ENCODE data around the gene TENM4.

The TENM4 gene

GRCh38 chr11:78764946-78765345, 675.9 kb downstream of the TENM4 start:
- TF ChIP-seq, protein P1, sequence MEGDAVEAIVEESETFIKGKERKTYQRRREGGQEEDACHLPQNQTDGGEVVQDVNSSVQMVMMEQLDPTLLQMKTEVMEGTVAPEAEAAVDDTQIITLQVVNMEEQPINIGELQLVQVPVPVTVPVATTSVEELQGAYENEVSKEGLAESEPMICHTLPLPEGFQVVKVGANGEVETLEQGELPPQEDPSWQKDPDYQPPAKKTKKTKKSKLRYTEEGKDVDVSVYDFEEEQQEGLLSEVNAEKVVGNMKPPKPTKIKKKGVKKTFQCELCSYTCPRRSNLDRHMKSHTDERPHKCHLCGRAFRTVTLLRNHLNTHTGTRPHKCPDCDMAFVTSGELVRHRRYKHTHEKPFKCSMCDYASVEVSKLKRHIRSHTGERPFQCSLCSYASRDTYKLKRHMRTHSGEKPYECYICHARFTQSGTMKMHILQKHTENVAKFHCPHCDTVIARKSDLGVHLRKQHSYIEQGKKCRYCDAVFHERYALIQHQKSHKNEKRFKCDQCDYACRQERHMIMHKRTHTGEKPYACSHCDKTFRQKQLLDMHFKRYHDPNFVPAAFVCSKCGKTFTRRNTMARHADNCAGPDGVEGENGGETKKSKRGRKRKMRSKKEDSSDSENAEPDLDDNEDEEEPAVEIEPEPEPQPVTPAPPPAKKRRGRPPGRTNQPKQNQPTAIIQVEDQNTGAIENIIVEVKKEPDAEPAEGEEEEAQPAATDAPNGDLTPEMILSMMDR (IDR thresholded peaks at IDR 0.05; ENCODE audit: insufficient read depth, low read length, missing control alignments): no peak
- DNase-seq (ENCODE audit: low read depth, low spot score): no peak
- ChIA-PET POLR2A (no interaction called here), CTCF (interaction anchor here (1.6 to 1.7 kb wide), 2 partner anchors 9 to 119 kb away, joined by 4 to 5 read pairs; no protein-coding TSS in a partner anchor)
- H3K4me3 ChIP-seq (ENCODE audit: low read depth, low read length): no peak overlapping the region

- POLR2A ChIA-PET: no interaction called here
- H3K4me3 ChIP-seq (ENCODE audit: low read depth, low read length): no peak overlapping the region
- CTCF ChIA-PET: interaction anchor here (1.7 kb wide), 1 partner anchor 118 kb away, joined by 5 read pairs; no protein-coding TSS in a partner anchor
- TF ChIP-seq, protein P1 (IDR thresholded peaks at IDR 0.05; ENCODE audit: insufficient read depth, low read length, missing control alignments): no peak
- no peak for DNase-seq (ENCODE audit: low read depth, low spot score)
These were observed 677.2 kb downstream of the TENM4 start for GRCh38 chr11:78763664-78764063.

DNA sequence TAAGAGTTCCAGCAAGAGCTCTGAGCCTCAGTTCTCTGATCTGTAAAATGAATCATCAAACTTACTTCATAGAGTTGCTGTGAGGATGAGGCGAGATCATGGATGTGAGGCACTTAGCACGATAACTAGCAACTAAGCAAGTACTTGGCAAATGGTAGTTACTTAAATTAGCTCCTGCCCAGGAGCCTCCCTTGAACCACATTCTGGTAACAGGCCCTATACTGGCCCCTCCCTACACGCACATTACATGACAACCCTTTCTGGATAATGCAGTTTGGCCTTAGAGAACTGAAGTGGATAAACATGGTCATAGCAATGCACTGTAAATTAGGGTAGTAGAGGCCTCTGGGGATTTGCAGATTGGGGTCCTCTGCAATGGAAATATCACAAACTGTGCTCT, 678.7 kb downstream of the TENM4 start:
- CTCF ChIA-PET: no interaction called here
- no peak for DNase-seq (ENCODE audit: low read depth, low spot score)
- TF ChIP-seq, protein P1 (IDR thresholded peaks at IDR 0.05; ENCODE audit: insufficient read depth, low read length, missing control alignments): no peak
- POLR2A ChIA-PET: no interaction called here
- no peak overlapping the region for H3K4me3 ChIP-seq (ENCODE audit: low read depth, low read length)

GRCh38 chr11:78759071-78759470, 681.8 kb downstream of the TENM4 start:
- H3K4me3 ChIP-seq (ENCODE audit: low read depth, low read length): no peak overlapping the region
- ChIA-PET CTCF (no interaction called here), POLR2A (no interaction called here)
- no peak for DNase-seq (ENCODE audit: low read depth, low spot score)
- TF ChIP-seq, protein P1 (IDR thresholded peaks at IDR 0.05; ENCODE audit: insufficient read depth, low read length, missing control alignments): no peak

- POLR2A ChIA-PET: no interaction called here
- CTCF ChIA-PET: interaction anchor here (1.1 to 1.6 kb wide), 5 partner anchors 10 to 347 kb away, joined by 3 to 4 read pairs (median 4); no protein-coding TSS in a partner anchor
These were observed 687.5 kb downstream of the TENM4 start for GRCh38 chr11:78753297-78753696.

GRCh38 chr11:78752494-78752893, 688.3 kb downstream of the TENM4 start:
- H3K4me3 ChIP-seq (ENCODE audit: low read depth, low read length): no peak overlapping the region
- ChIA-PET POLR2A (no interaction called here), CTCF (interaction anchor here (1.1 to 1.6 kb wide), 4 partner anchors 10 to 348 kb away, joined by 3 to 4 read pairs (median 4); no protein-coding TSS in a partner anchor)
- TF ChIP-seq, protein P1 (IDR thresholded peaks at IDR 0.05; ENCODE audit: insufficient read depth, low read length, missing control alignments): no peak
- no peak for DNase-seq (ENCODE audit: low read depth, low spot score)

More at GRCh38 chr11:78753297-78753696, 687.5 kb downstream of the TENM4 start:
- TF ChIP-seq, protein P1 (IDR thresholded peaks at IDR 0.05; ENCODE audit: insufficient read depth, low read length, missing control alignments): no peak
- H3K4me3 ChIP-seq (ENCODE audit: low read depth, low read length): no peak overlapping the region
- no peak for DNase-seq (ENCODE audit: low read depth, low spot score)
